ENCODE measurements around the gene MAP3K8. TPM values are rescaled to one million over a fixed set of nuclear protein-coding genes. Genes with fewer than 3 reads are reported as not detected.
"Not testable (repeated sequence)": the region's sequence is repeated elsewhere in the genome, so short reads cannot be mapped to it uniquely, and the experiment has no call there.

MAP3K8 gene
- total RNA-seq, 1 experiment from 2014 or later = 1.4 TPM

DNA sequence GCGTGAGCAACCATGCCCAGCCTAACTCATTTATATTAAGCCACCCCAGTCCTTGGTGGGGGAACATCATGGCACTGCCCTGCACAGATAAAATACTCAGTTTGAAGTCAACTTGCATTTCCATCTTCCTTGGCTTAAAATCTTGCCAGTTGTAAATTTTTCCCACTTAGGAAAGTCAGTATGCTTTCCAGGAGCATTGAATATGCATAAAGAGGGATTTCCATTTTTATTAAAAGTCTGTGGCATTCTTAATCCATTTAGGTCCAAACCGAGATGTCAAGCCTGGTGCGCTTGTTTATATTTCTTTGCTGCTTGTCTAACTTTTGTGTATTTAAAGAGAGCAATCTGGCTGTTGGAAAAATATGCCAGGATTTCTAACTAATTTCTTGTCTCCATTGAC lies 26.1 kb downstream of the MAP3K8 start:
- DNase-seq = no peak

GRCh38 chr10:30462513-30462912 lies 28.5 kb downstream of the MAP3K8 start:
- H3K9me3 ChIP-seq = no peaks in the 10 kb centered on the region

More for the DNA sequence above, 26.1 kb downstream of the MAP3K8 start:
- Histone ChIP-seq H3K9me3 (no peaks in the 10 kb centered on the region), H3K4me3 (no peak overlapping the region), H3K36me3 (no peaks in the 10 kb centered on the region), H3K27me3 (no peaks in the 10 kb centered on the region)

GRCh38 chr10:30463944-30464451 lies 30.0 kb downstream of the MAP3K8 start:
- H3K9me3 ChIP-seq = no peaks in the 10 kb centered on the region
- no peak overlapping the region for H3K4me3 ChIP-seq
- no peaks in the 10 kb centered on the region for H3K27me3 ChIP-seq
- DNase-seq = no peak
- no peaks in the 10 kb centered on the region for H3K36me3 ChIP-seq

More at GRCh38 chr10:30462513-30462912, 28.5 kb downstream of the MAP3K8 start:
- Histone ChIP-seq H3K4me3 (no peak overlapping the region), H3K36me3 (no peaks in the 10 kb centered on the region), H3K27me3 (no peaks in the 10 kb centered on the region)
- DNase-seq = no peak

GRCh38 chr10:30464675-30465074 lies 30.7 kb downstream of the MAP3K8 start:
- Histone ChIP-seq H3K27me3 (no peaks in the 10 kb centered on the region), H3K9me3 (no peaks in the 10 kb centered on the region), H3K4me3 (no peak overlapping the region), H3K36me3 (no peaks in the 10 kb centered on the region)
- no peak for DNase-seq

- Histone ChIP-seq H3K9me3 (no peaks in the 10 kb centered on the region), H3K27me3 (no peaks in the 10 kb centered on the region), H3K36me3 (no peaks in the 10 kb centered on the region), H3K4me3 (no peak overlapping the region)
- no peak for DNase-seq
Measured at GRCh38 chr10:30466445-30466844, 32.5 kb downstream of the MAP3K8 start.

DNA sequence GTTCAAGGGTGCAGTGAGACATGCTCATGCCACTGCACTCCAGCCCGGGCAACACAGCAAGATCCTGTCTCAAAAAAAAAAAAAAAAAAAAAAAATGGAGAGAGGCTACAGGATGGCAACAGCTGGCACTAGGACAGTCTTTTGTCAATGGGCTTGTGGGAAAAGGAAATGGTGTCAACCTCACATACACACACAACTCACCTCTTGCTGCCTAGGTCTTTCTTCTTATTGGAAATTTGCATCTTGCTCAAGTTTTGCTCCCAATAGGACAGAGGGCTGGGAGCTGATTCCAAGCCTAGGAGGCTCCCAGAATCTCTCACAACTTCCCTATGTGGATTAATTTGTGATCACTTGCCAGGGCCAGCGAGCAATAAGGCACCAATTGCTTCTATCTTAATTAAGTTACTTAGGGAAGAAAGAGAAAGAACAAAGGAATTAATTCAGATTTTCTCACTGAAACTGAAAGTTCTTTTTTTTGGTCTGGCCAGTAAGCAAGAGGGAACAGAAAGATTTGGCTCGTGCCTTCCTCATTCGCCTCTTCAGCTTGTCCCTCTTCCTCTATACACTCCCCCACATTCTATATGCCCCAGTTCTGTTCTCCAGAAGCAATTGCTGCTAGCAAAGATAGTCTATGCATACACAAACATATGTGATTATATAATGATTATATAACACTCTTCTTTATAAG lies 33.8 kb downstream of the MAP3K8 start:
- Histone ChIP-seq H3K36me3 (no peaks in the 10 kb centered on the region), H3K27me3 (no peaks in the 10 kb centered on the region), H3K9me3 (no peaks in the 10 kb centered on the region), H3K4me3 (no peak overlapping the region)
- DNase-seq = no peak

DNA sequence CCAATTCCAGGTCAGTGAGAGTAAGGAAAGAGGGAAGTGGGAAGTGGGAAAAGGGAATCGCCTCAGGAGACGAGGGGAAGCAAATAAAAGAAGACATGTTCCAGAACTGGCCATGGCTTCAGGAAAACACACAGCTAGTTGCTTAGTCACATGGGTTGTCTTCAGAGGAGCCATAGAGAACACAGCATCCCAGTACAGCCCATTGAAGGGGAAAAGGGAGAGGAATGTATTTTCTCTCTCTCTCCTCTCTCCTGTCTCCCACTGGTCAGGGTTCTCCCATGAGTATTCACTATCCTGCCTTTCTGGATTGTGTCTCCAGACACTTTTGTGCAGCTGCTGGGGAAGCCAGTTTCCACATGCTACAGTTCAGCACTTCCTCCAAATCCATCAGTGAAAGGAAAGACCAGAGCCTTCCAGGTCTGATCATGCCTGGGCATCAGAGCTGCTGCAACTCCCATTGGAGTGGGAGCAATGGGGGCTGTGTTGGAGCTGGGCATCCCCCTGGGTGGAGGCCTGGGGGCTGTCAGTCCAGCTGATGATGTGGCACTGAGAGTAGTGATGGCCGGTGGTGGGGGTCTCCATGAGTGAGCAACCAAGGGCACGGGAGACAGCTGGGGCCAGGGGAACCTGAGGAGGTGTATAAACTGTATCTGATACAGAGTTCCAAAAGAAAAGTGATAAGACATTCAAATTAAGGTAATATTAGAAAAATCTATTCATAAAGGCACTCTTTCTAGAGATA lies 38.6 kb downstream of the MAP3K8 start:
- Histone ChIP-seq H3K4me3 (no peak overlapping the region), H3K36me3 (no peaks in the 10 kb centered on the region), H3K27me3 (no peaks in the 10 kb centered on the region), H3K9me3 (no peaks in the 10 kb centered on the region)
- DNase-seq = no peak

GRCh38 chr10:30475515-30475914 lies 41.5 kb downstream of the MAP3K8 start:
- H3K27me3 ChIP-seq, H3K9me3 ChIP-seq, H3K36me3 ChIP-seq, DNase-seq, H3K4me3 ChIP-seq: not testable (repeated sequence)

DNA sequence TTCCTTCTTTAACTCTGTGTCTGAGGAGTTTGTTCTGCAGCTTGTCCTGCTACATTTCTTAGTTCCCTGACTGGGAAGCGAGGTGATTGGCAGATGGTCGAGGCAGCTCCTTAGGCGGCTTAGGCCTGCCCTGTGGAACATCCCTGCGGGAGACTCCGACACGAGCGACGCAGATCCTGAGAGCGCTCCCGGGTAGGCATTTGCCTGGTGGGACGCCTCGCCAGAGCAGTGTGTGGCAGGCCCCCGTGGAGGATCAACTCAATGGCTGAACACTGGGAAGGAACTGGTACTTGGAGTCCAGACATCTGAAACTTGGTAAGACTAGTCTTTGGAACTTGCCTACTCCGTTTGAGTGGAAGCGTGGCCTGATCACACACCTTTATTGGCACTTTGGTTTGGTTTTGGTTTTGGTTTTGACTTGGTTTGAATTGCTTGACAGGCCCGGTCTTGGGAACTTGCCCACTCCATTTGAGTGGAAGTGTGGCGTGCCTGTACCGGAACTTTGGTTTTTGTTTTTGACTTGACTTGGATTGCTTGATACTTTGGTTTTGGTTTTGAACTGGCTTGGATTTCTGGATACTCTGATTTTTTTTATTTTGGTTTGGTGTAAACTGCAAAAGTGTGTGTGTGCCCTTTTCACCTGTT lies 42.6 kb downstream of the MAP3K8 start:
- Histone ChIP-seq H3K27me3 (no peaks in the 10 kb centered on the region), H3K4me3 (no peak overlapping the region), H3K36me3 (no peaks in the 10 kb centered on the region), H3K9me3 (no peaks in the 10 kb centered on the region)
- DNase-seq = no peak

- H3K27me3 ChIP-seq, DNase-seq, H3K4me3 ChIP-seq, H3K9me3 ChIP-seq, H3K36me3 ChIP-seq: not testable (repeated sequence)
Measured at GRCh38 chr10:30479513-30479912, 45.5 kb downstream of the MAP3K8 start.

- no peak for DNase-seq
- no peak overlapping the region for H3K4me3 ChIP-seq
Measured at GRCh38 chr10:30481603-30482002, 47.6 kb downstream of the MAP3K8 start.

GRCh38 chr10:30488316-30488715 lies 54.3 kb downstream of the MAP3K8 start:
- Histone ChIP-seq H3K4me3 (no peak overlapping the region), H3K9me3 (peaks cover 9% of the 10 kb centered on the region), H3K36me3 (no peaks in the 10 kb centered on the region), H3K27me3 (no peaks in the 10 kb centered on the region; the same call in 1 of the 2 replicates)
- no peak for DNase-seq

More at GRCh38 chr10:30481603-30482002, 47.6 kb downstream of the MAP3K8 start:
- no peaks in the 10 kb centered on the region; the same call in 1 of the 2 replicates for H3K27me3 ChIP-seq
- no peaks in the 10 kb centered on the region for H3K36me3 ChIP-seq
- peaks cover 9% of the 10 kb centered on the region for H3K9me3 ChIP-seq

DNA sequence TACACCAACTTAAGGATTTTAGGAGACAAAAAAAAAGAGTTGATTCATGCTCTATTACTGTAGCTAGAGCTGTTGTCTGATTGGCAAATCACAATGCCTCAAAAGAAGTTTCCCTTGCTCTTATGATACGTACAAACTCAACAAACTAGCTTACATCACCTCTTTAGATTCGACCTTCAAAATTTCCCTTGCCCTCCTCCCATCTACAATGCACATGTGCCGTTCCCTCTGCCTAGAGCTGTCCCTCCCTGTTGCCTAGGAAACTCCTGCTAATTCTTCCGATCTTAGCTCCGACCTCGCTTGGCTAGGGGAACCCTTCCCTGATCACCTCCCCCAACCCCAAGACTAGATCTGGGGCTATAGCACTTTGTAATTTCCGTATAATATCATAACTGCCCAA lies 55.4 kb downstream of the MAP3K8 start:
- H3K36me3 ChIP-seq = no peaks in the 10 kb centered on the region

DNA sequence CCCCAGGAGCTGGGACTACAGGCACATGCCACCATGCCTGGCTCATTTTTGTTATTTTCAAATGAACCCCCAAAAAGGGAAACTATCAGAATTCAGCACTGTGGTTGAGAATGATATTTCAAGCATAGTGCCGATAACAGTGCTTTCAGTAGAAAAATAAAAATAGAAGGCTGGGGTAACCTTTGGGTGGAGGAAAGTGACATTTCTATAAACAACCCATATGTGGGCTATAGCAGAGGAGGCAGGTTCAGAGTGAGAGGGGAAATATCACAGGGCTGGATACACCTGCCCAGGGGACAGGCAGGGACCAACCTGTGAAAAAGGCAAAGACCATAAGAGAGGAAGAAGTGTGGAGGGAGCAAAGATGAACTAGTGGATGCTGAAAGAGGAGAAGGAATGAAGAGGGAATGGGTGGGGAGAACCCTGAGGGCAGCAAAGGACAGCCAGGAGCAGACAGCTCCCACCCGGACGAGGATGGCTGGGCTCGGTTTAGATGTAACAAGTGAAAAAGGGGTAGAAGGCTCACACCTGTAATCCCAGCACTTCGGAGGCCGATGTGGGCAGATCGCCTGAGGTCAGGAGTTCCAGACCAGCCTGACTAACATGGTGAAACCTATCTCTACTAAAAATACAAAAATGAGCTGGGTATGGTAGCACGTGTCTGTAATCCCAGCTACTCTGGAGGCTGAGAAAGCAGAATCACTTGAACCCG lies 56.5 kb downstream of the MAP3K8 start:
- Histone ChIP-seq H3K36me3 (no peaks in the 10 kb centered on the region), H3K4me3 (no peak overlapping the region), H3K27me3 (no peaks in the 10 kb centered on the region), H3K9me3 (peaks cover 2% of the 10 kb centered on the region; the same call in 1 of the 2 replicates)
- DNase-seq = no peak

More for the DNA sequence above, 55.4 kb downstream of the MAP3K8 start:
- H3K27me3 ChIP-seq = no peaks in the 10 kb centered on the region
- DNase-seq = no peak
- peaks cover 2% of the 10 kb centered on the region; the same call in 1 of the 2 replicates for H3K9me3 ChIP-seq
- H3K4me3 ChIP-seq = no peak overlapping the region

GRCh38 chr10:30491204-30491915 lies 57.4 kb downstream of the MAP3K8 start:
- H3K27me3 ChIP-seq = no peaks in the 10 kb centered on the region
- no peaks in the 10 kb centered on the region for H3K9me3 ChIP-seq
- H3K36me3 ChIP-seq = no peaks in the 10 kb centered on the region
- DNase-seq = no peak
- no peak overlapping the region for H3K4me3 ChIP-seq

GRCh38 chr10:30491916-30492515 lies 58.0 kb downstream of the MAP3K8 start:
- H3K36me3 ChIP-seq = no peaks in the 10 kb centered on the region
- no peak for DNase-seq
- no peaks in the 10 kb centered on the region for H3K9me3 ChIP-seq
- no peak overlapping the region for H3K4me3 ChIP-seq
- no peaks in the 10 kb centered on the region for H3K27me3 ChIP-seq
